CD14-positive monocyte (primary cell): ENCODE measurements around the gene MGAT5B. TPM values are rescaled to one million over a fixed set of nuclear protein-coding genes. Genes with fewer than 3 reads are reported as not detected.
A peak's percentile ranks its signal among the peaks of the same experiment; 100 is the strongest.

Source experiments
- DNase-seq, 3 donors: peaks; one replicate each; pipeline ENCODE4 v3.0.0-alpha.2; 2011 to 2022
- H2AFZ ChIP-seq: 2 replicates; pipeline ENCODE4 v1.6.0; 2012; ENCODE audit warnings: mild to moderate bottlenecking, low read depth, low read length, inconsistent platforms; ENCODE audit not compliant: insufficient read depth, poor library complexity, severe bottlenecking
- H3K27ac ChIP-seq, 2 donors: 1 replicate in 1 of 2; 2 replicates in 1 of 2; pipeline ENCODE4 v1.5.1; 2012 to 2013; ENCODE audit warnings: low read length in 2 of 2, control low read depth in 1 of 2, inconsistent platforms in 1 of 2, low read depth in 1 of 2, mild to moderate bottlenecking in 1 of 2
- H3K27me3 ChIP-seq, 2 donors: one replicate each; pipeline versions ENCODE4 v1.6.0 to v1.6.1; 2011 to 2013; ENCODE audit warnings: low read length in 2 of 2; ENCODE audit not compliant: control insufficient read depth in 2 of 2, insufficient read depth in 2 of 2
- H3K36me3 ChIP-seq, 2 donors: replicated peaks in 1 of 2; 1 replicate in 1 of 2; 2 replicates in 1 of 2; pipeline versions ENCODE4 v1.5.1 to v1.6.1; 2012 to 2013; ENCODE audit warnings: low read length in 2 of 2, control low read depth in 1 of 2, inconsistent platforms in 1 of 2, mild to moderate bottlenecking in 1 of 2; ENCODE audit not compliant: insufficient read depth in 2 of 2, control insufficient read depth in 1 of 2
- H3K4me1 ChIP-seq, 2 donors: 1 replicate in 1 of 2; 2 replicates in 1 of 2; pipeline versions ENCODE4 v1.5.1 to v1.6.1; 2012 to 2013; ENCODE audit warnings: low read length in 2 of 2, control low read depth in 1 of 2, inconsistent platforms in 1 of 2, mild to moderate bottlenecking in 1 of 2, moderate library complexity in 1 of 2; ENCODE audit not compliant: insufficient read depth in 2 of 2, control insufficient read depth in 1 of 2
- H3K4me2 ChIP-seq: replicated peaks from 2 replicates; pipeline ENCODE3; 2012; ENCODE audit warnings: low read length, moderate library complexity, mild to moderate bottlenecking; ENCODE audit not compliant: poor library complexity, severe bottlenecking; ENCODE audit errors: extremely low read depth
- H3K4me3 ChIP-seq, 3 experiments: fragments of 200-600 bp in 1 of 3; sonication (generic) in 1 of 3; replicated peaks in 1 of 3; 1 replicate in 2 of 3; 2 replicates in 1 of 3; pipeline ENCODE4 v1.5.1; 2011 to 2013; ENCODE audit warnings: low read length in 3 of 3, mild to moderate bottlenecking in 3 of 3, control low read depth in 2 of 3, low read depth in 2 of 3, inconsistent platforms in 1 of 3, moderate library complexity in 1 of 3
- H3K79me2 ChIP-seq: 2 replicates; pipeline ENCODE4 v1.6.0; 2012; ENCODE audit warnings: mild to moderate bottlenecking, control low read depth, inconsistent platforms, low read length, moderate library complexity; ENCODE audit not compliant: insufficient read depth
- H3K9ac ChIP-seq: 2 replicates; pipeline ENCODE4 v1.6.0; 2017; ENCODE audit warnings: low read length, mild to moderate bottlenecking; ENCODE audit not compliant: insufficient read depth, poor library complexity, severe bottlenecking
- H3K9me3 ChIP-seq, 2 donors: replicated peaks in 1 of 2; 1 replicate in 1 of 2; 2 replicates in 1 of 2; pipeline versions ENCODE4 v1.5.1 to v1.6.1; 2012 to 2013; ENCODE audit warnings: low read length in 2 of 2, control low read depth in 1 of 2; ENCODE audit not compliant: control insufficient read depth in 1 of 2, insufficient read depth in 1 of 2
- H4K20me1 ChIP-seq: 2 replicates; pipeline ENCODE4 v1.6.0; 2012; ENCODE audit warnings: mild to moderate bottlenecking, low read length, control low read depth, moderate library complexity; ENCODE audit not compliant: insufficient read depth
- H3K27ac Mint-ChIP-seq, 7 donors: one replicate each; pipeline ENCODE4 v1.8.0; 2020; ENCODE audit warnings: mild to moderate bottlenecking in 7 of 7, mixed read lengths in 7 of 7, moderate library complexity in 6 of 7, inconsistent platforms in 2 of 7
- H3K27me3 Mint-ChIP-seq, 3 donors: one replicate each; pipeline ENCODE4 v1.8.0; 2021 to 2022; ENCODE audit warnings: low read depth in 3 of 3, mild to moderate bottlenecking in 3 of 3, mixed read lengths in 3 of 3, moderate library complexity in 3 of 3, inconsistent platforms in 1 of 3
- H3K36me3 Mint-ChIP-seq, 2 donors: one replicate each; pipeline ENCODE4 v1.8.0; 2020; ENCODE audit warnings: mixed read lengths in 2 of 2, inconsistent platforms in 1 of 2, mild to moderate bottlenecking in 1 of 2
- H3K4me1 Mint-ChIP-seq: one replicate; pipeline ENCODE4 v1.8.0; 2020; ENCODE audit warnings: mild to moderate bottlenecking, mixed read lengths
- H3K4me3 Mint-ChIP-seq, 2 donors: one replicate each; pipeline ENCODE4 v1.8.0; 2020; ENCODE audit warnings: mild to moderate bottlenecking in 2 of 2, mixed read lengths in 2 of 2, moderate library complexity in 1 of 2
- H3K9me3 Mint-ChIP-seq, 7 donors: one replicate each; pipeline ENCODE4 v1.8.0; 2020 to 2022; ENCODE audit warnings: mixed read lengths in 7 of 7, mild to moderate bottlenecking in 6 of 7, moderate library complexity in 6 of 7, inconsistent platforms in 2 of 7
- CTCF ChIP-seq: fragments of 200-600 bp; IDR thresholded peaks from one replicate; pipeline ENCODE4 v1.8.0; 2022; ENCODE audit warnings: antibody characterized with exemption, mild to moderate bottlenecking
- WGBS: methylation state at CpG from one replicate; pipeline ENCODE4 v1.1.5; 2013; ENCODE audit warnings: missing lambda C conversion rate; ENCODE audit not compliant: insufficient coverage; 5-methylcytosine and 5-hydroxymethylcytosine counted together
- intact Hi-C, 2 donors: fragments of 100-400 bp; cut with micrococcal nuclease; formaldehyde crosslinking; loops; one replicate each; pipeline versions ENCODE4 v1.15.0 to v1.15.1; 2023
- polyA plus RNA-seq, 3 donors: library from polyadenylated mRNA; depleted of rRNA in 1 of 3; unstranded in 2 of 3; stranded (reverse) in 1 of 3; fragments of 300-500 nt in 2 of 3; fragments of >200 nt in 1 of 3; fragmentation: Illumina TruSeq in 2 of 3; gene quantifications; 1 replicate in 2 of 3; 2 replicates in 1 of 3; pipeline ENCODE4 v1.2.3, GENCODE V29; 2012 to 2021

MGAT5B gene
- polyA plus RNA-seq, 3 donors, result not detected

- TF ChIP-seq CTCF, result no peak
- Mint-ChIP-seq H3K27ac (peak overlapping the region in 1 of 7 donors; percentile 31), H3K4me3 (peak overlapping the region in 1 of 2 donors; percentile 21), H3K9me3 (no peaks in the 10 kb centered on the region), H3K36me3 (no peaks in the 10 kb centered on the region), H3K4me1 (peaks cover 9% of the 10 kb centered on the region), H3K27me3 (peaks cover 9 to 17% (median 11%) of the 10 kb centered on the region in 3 donors)
- H3K4me1 ChIP-seq, result no peaks in the 10 kb centered on the region
- intact Hi-C loops, result no loop called here
- no peak overlapping the region for H3K4me3 ChIP-seq
- H3K9ac ChIP-seq, result no peak overlapping the region
- H3K4me2 ChIP-seq, result no peak overlapping the region
- no peak for DNase-seq
- no peak overlapping the region for H2AFZ ChIP-seq
- WGBS, result 66% methylated on average over 10 of the region's 11 CpGs
- peaks cover 0 to 2% of the 10 kb centered on the region in 2 donors for H3K27me3 ChIP-seq
- no peaks in the 10 kb centered on the region for H3K9me3 ChIP-seq
- no peaks in the 10 kb centered on the region for H3K36me3 ChIP-seq
- H3K27ac ChIP-seq, result no peak overlapping the region
- no peaks in the 10 kb centered on the region for H4K20me1 ChIP-seq
- no peaks in the 10 kb centered on the region for H3K79me2 ChIP-seq
Observed at GRCh38 chr17:76995387-76996105, 127.3 kb downstream of the MGAT5B start.

- H3K27me3 ChIP-seq, result peaks cover 0 to 2% of the 10 kb centered on the region in 2 donors
- no peak overlapping the region for H3K4me3 ChIP-seq
- H3K27ac ChIP-seq, result no peak overlapping the region
- no peak for TF ChIP-seq CTCF
- intact Hi-C loops, result no loop called here
- H3K36me3 ChIP-seq, result no peaks in the 10 kb centered on the region
- no peak overlapping the region for H3K4me2 ChIP-seq
- peaks cover 0 to 2% (median 0%) of the 10 kb centered on the region in 7 donors for H3K9me3 Mint-ChIP-seq
- no peak overlapping the region for H3K9ac ChIP-seq
- no peak for DNase-seq
- H3K36me3 Mint-ChIP-seq, result no peaks in the 10 kb centered on the region
- H3K27ac Mint-ChIP-seq, result peak overlapping the region in 1 of 7 donors; percentile 50
- H3K79me2 ChIP-seq, result no peaks in the 10 kb centered on the region
- H2AFZ ChIP-seq, result no peak overlapping the region
- peaks cover 9% of the 10 kb centered on the region for H3K4me1 Mint-ChIP-seq
- H3K4me1 ChIP-seq, result no peaks in the 10 kb centered on the region
- no peaks in the 10 kb centered on the region for H3K9me3 ChIP-seq
- H3K4me3 Mint-ChIP-seq, result no peak overlapping the region
- WGBS, result 84% methylated on average over 11 of the region's 16 CpGs
- no peaks in the 10 kb centered on the region for H4K20me1 ChIP-seq
- peaks cover 9 to 17% (median 14%) of the 10 kb centered on the region in 3 donors for H3K27me3 Mint-ChIP-seq
Observed at GRCh38 chr17:76996741-76997694, 128.8 kb downstream of the MGAT5B start.
